Measurements from ENCODE around the gene MYL2. TPM values are rescaled to one million over a fixed set of nuclear protein-coding genes. Genes with fewer than 3 reads are reported as not detected.

The MYL2 gene
- total RNA-seq, 1 experiment from 2014 or later, result not detected

- Histone ChIP-seq H4K20me1 (ENCODE audit: insufficient read depth, low read depth, low read length) (no peaks in the 10 kb centered on the region), H3K27ac (ENCODE audit: low read length) (no peak overlapping the region), H3K36me3 (ENCODE audit: insufficient read depth, low read length) (no peaks in the 10 kb centered on the region), H3K4me1 (ENCODE audit: low read length) (peaks cover 1% of the 10 kb centered on the region; the same call in 1 of the 2 replicates), H3K4me3 (ENCODE audit: low read length) (no peak overlapping the region), H3K27me3 (ENCODE audit: low read length) (no peaks in the 10 kb centered on the region), H3K4me2 (ENCODE audit: low read depth, low read length, poor library complexity, severe bottlenecking) (no peak overlapping the region), H2AFZ (ENCODE audit: low read length) (no peak overlapping the region), H3K9me2 (replicated peaks; ENCODE audit: insufficient read depth, low read length) (no peaks in the 10 kb centered on the region), H3K79me2 (ENCODE audit: low read length) (no peaks in the 10 kb centered on the region), H3K9ac (ENCODE audit: low read length) (no peak overlapping the region), H3K9me3 (ENCODE audit: low read length) (no peaks in the 10 kb centered on the region)
- no peak for DNase-seq
Measured at GRCh38 chr12:110901401-110901800, 19.0 kb downstream of the MYL2 start.

GRCh38 chr12:110896559-110896958, 23.8 kb downstream of the MYL2 start:
- H3K4me2 ChIP-seq (ENCODE audit: low read depth, low read length, poor library complexity, severe bottlenecking), result no peak overlapping the region
- H3K79me2 ChIP-seq (ENCODE audit: low read length), result no peaks in the 10 kb centered on the region
- H3K9me3 ChIP-seq (ENCODE audit: low read length), result no peaks in the 10 kb centered on the region
- H3K4me3 ChIP-seq (ENCODE audit: low read length), result no peak overlapping the region
- H3K27ac ChIP-seq (ENCODE audit: low read length), result no peak overlapping the region
- no peaks in the 10 kb centered on the region for H3K4me1 ChIP-seq (ENCODE audit: low read length)
- no peaks in the 10 kb centered on the region for H3K36me3 ChIP-seq (ENCODE audit: insufficient read depth, low read length)
- H3K27me3 ChIP-seq (ENCODE audit: low read length), result no peaks in the 10 kb centered on the region
- no peak overlapping the region for H2AFZ ChIP-seq (ENCODE audit: low read length)
- no peak for DNase-seq
- H4K20me1 ChIP-seq (ENCODE audit: insufficient read depth, low read depth, low read length), result no peaks in the 10 kb centered on the region
- H3K9me2 ChIP-seq (replicated peaks; ENCODE audit: insufficient read depth, low read length), result no peaks in the 10 kb centered on the region
- no peak overlapping the region for H3K9ac ChIP-seq (ENCODE audit: low read length)

- no peaks in the 10 kb centered on the region for H3K4me1 ChIP-seq (ENCODE audit: low read length)
- no peak overlapping the region for H3K27ac ChIP-seq (ENCODE audit: low read length)
- H3K4me2 ChIP-seq (ENCODE audit: low read depth, low read length, poor library complexity, severe bottlenecking), result no peak overlapping the region
- H3K9ac ChIP-seq (ENCODE audit: low read length), result no peak overlapping the region
- no peak overlapping the region for H2AFZ ChIP-seq (ENCODE audit: low read length)
- DNase-seq, result no peak
- no peaks in the 10 kb centered on the region for H3K36me3 ChIP-seq (ENCODE audit: insufficient read depth, low read length)
- no peaks in the 10 kb centered on the region for H4K20me1 ChIP-seq (ENCODE audit: insufficient read depth, low read depth, low read length)
- H3K9me3 ChIP-seq (ENCODE audit: low read length), result no peaks in the 10 kb centered on the region
- no peaks in the 10 kb centered on the region for H3K27me3 ChIP-seq (ENCODE audit: low read length)
- H3K4me3 ChIP-seq (ENCODE audit: low read length), result no peak overlapping the region
- H3K9me2 ChIP-seq (replicated peaks; ENCODE audit: insufficient read depth, low read length), result no peaks in the 10 kb centered on the region
- no peaks in the 10 kb centered on the region for H3K79me2 ChIP-seq (ENCODE audit: low read length)
Measured at GRCh38 chr12:110893956-110894355, 26.4 kb downstream of the MYL2 start.

GRCh38 chr12:110889361-110889760, 31.0 kb downstream of the MYL2 start:
- H3K4me2 ChIP-seq (ENCODE audit: low read depth, low read length, poor library complexity, severe bottlenecking), result no peak overlapping the region
- H3K36me3 ChIP-seq (ENCODE audit: insufficient read depth, low read length), result no peaks in the 10 kb centered on the region
- H3K27ac ChIP-seq (ENCODE audit: low read length), result no peak overlapping the region
- H3K27me3 ChIP-seq (ENCODE audit: low read length), result no peaks in the 10 kb centered on the region
- H3K4me1 ChIP-seq (ENCODE audit: low read length), result no peaks in the 10 kb centered on the region
- no peak overlapping the region for H3K4me3 ChIP-seq (ENCODE audit: low read length)
- H4K20me1 ChIP-seq (ENCODE audit: insufficient read depth, low read depth, low read length), result no peaks in the 10 kb centered on the region
- H3K9me2 ChIP-seq (replicated peaks; ENCODE audit: insufficient read depth, low read length), result no peaks in the 10 kb centered on the region
- no peak overlapping the region for H2AFZ ChIP-seq (ENCODE audit: low read length)
- no peaks in the 10 kb centered on the region for H3K9me3 ChIP-seq (ENCODE audit: low read length)
- H3K9ac ChIP-seq (ENCODE audit: low read length), result no peak overlapping the region
- no peak for DNase-seq
- H3K79me2 ChIP-seq (ENCODE audit: low read length), result no peaks in the 10 kb centered on the region

- Histone ChIP-seq H3K4me2 (ENCODE audit: low read depth, low read length, poor library complexity, severe bottlenecking) (no peak overlapping the region), H3K4me3 (ENCODE audit: low read length) (no peak overlapping the region), H3K27ac (ENCODE audit: low read length) (no peak overlapping the region), H2AFZ (ENCODE audit: low read length) (no peak overlapping the region), H3K79me2 (ENCODE audit: low read length) (no peaks in the 10 kb centered on the region), H3K9me2 (replicated peaks; ENCODE audit: insufficient read depth, low read length) (no peaks in the 10 kb centered on the region), H3K4me1 (ENCODE audit: low read length) (no peaks in the 10 kb centered on the region), H3K9ac (ENCODE audit: low read length) (no peak overlapping the region), H3K27me3 (ENCODE audit: low read length) (no peaks in the 10 kb centered on the region), H4K20me1 (ENCODE audit: insufficient read depth, low read depth, low read length) (no peaks in the 10 kb centered on the region), H3K36me3 (ENCODE audit: insufficient read depth, low read length) (no peaks in the 10 kb centered on the region), H3K9me3 (ENCODE audit: low read length) (no peaks in the 10 kb centered on the region)
- DNase-seq, result no peak
Measured at GRCh38 chr12:110888256-110888991, 32.0 kb downstream of the MYL2 start.

- Histone ChIP-seq H3K4me3 (ENCODE audit: low read length) (no peak overlapping the region), H3K79me2 (ENCODE audit: low read length) (no peaks in the 10 kb centered on the region), H3K9me2 (replicated peaks; ENCODE audit: insufficient read depth, low read length) (no peaks in the 10 kb centered on the region), H3K4me2 (ENCODE audit: low read depth, low read length, poor library complexity, severe bottlenecking) (no peak overlapping the region), H3K27me3 (ENCODE audit: low read length) (no peaks in the 10 kb centered on the region), H4K20me1 (ENCODE audit: insufficient read depth, low read depth, low read length) (no peaks in the 10 kb centered on the region), H3K9me3 (ENCODE audit: low read length) (no peaks in the 10 kb centered on the region), H3K9ac (ENCODE audit: low read length) (no peak overlapping the region), H3K27ac (ENCODE audit: low read length) (no peak overlapping the region), H2AFZ (ENCODE audit: low read length) (no peak overlapping the region), H3K36me3 (ENCODE audit: insufficient read depth, low read length) (no peaks in the 10 kb centered on the region), H3K4me1 (ENCODE audit: low read length) (no peaks in the 10 kb centered on the region)
- no peak for DNase-seq
Measured at GRCh38 chr12:110885152-110885840, 35.1 kb downstream of the MYL2 start.

- no peaks in the 10 kb centered on the region for H3K36me3 ChIP-seq (ENCODE audit: insufficient read depth, low read length)
- no peaks in the 10 kb centered on the region for H3K9me3 ChIP-seq (ENCODE audit: low read length)
- H3K27me3 ChIP-seq (ENCODE audit: low read length), result peaks cover 3% of the 10 kb centered on the region; the same call in 1 of the 2 replicates
- no peak overlapping the region for H2AFZ ChIP-seq (ENCODE audit: low read length)
- H3K79me2 ChIP-seq (ENCODE audit: low read length), result no peaks in the 10 kb centered on the region
- H3K4me2 ChIP-seq (ENCODE audit: low read depth, low read length, poor library complexity, severe bottlenecking), result no peak overlapping the region
- no peaks in the 10 kb centered on the region for H3K9me2 ChIP-seq (replicated peaks; ENCODE audit: insufficient read depth, low read length)
- H3K9ac ChIP-seq (ENCODE audit: low read length), result no peak overlapping the region
- DNase-seq, result no peak
- H4K20me1 ChIP-seq (ENCODE audit: insufficient read depth, low read depth, low read length), result no peaks in the 10 kb centered on the region
- no peaks in the 10 kb centered on the region for H3K4me1 ChIP-seq (ENCODE audit: low read length)
- no peak overlapping the region for H3K4me3 ChIP-seq (ENCODE audit: low read length)
- H3K27ac ChIP-seq (ENCODE audit: low read length), result no peak overlapping the region
Measured at GRCh38 chr12:110883251-110883650, 37.1 kb downstream of the MYL2 start.

GRCh38 chr12:110880651-110881050, 39.7 kb downstream of the MYL2 start:
- Histone ChIP-seq H2AFZ (ENCODE audit: low read length) (no peak overlapping the region), H4K20me1 (ENCODE audit: insufficient read depth, low read depth, low read length) (no peaks in the 10 kb centered on the region), H3K4me3 (ENCODE audit: low read length) (no peak overlapping the region), H3K9me3 (ENCODE audit: low read length) (no peaks in the 10 kb centered on the region), H3K4me2 (ENCODE audit: low read depth, low read length, poor library complexity, severe bottlenecking) (no peak overlapping the region), H3K9me2 (replicated peaks; ENCODE audit: insufficient read depth, low read length) (no peaks in the 10 kb centered on the region), H3K36me3 (ENCODE audit: insufficient read depth, low read length) (no peaks in the 10 kb centered on the region), H3K27ac (ENCODE audit: low read length) (no peak overlapping the region), H3K9ac (ENCODE audit: low read length) (no peak overlapping the region), H3K79me2 (ENCODE audit: low read length) (no peaks in the 10 kb centered on the region), H3K27me3 (ENCODE audit: low read length) (peaks cover 3% of the 10 kb centered on the region; the same call in 1 of the 2 replicates), H3K4me1 (ENCODE audit: low read length) (no peaks in the 10 kb centered on the region)
- no peak for DNase-seq

All from Karpas-422 (cell line).